ENCODE data around the gene FAR2. TPM values are rescaled to one million over a fixed set of nuclear protein-coding genes. Genes with fewer than 3 reads are reported as not detected.

FAR2 gene
- total RNA-seq, 1 donor, result 22.5 TPM

- no peak overlapping the region for H3K4me3 ChIP-seq (ENCODE audit: low read depth, low read length)
- DNase-seq (ENCODE audit: low read depth), result no peak
- no peak for TF ChIP-seq CTCF (IDR thresholded peaks at IDR 0.05; ENCODE audit: insufficient read depth, low read length)
Measured at GRCh38 chr12:29329411-29329810, 180.3 kb downstream of the FAR2 start.

- no peak for TF ChIP-seq CTCF (IDR thresholded peaks at IDR 0.05; ENCODE audit: insufficient read depth, low read length)
- no peak overlapping the region for H3K4me3 ChIP-seq (ENCODE audit: low read depth, low read length)
- no peak for DNase-seq (ENCODE audit: low read depth)
Measured at GRCh38 chr12:29333178-29333577, 184.1 kb downstream of the FAR2 start.

- TF ChIP-seq CTCF (IDR thresholded peaks at IDR 0.05; ENCODE audit: insufficient read depth, low read length), result no peak
- no peak overlapping the region for H3K4me3 ChIP-seq (ENCODE audit: low read depth, low read length)
- DNase-seq (ENCODE audit: low read depth), result no peak
Measured at GRCh38 chr12:29334937-29335336, 185.9 kb downstream of the FAR2 start.

GRCh38 chr12:29337325-29337724 is 188.2 kb downstream of the FAR2 start:
- no peak for TF ChIP-seq CTCF (IDR thresholded peaks at IDR 0.05; ENCODE audit: insufficient read depth, low read length)
- H3K4me3 ChIP-seq (ENCODE audit: low read depth, low read length), result no peak overlapping the region
- DNase-seq (ENCODE audit: low read depth), result no peak

- DNase-seq (ENCODE audit: low read depth), result no peak
- TF ChIP-seq CTCF (IDR thresholded peaks at IDR 0.05; ENCODE audit: insufficient read depth, low read length), result no peak
Measured at GRCh38 chr12:29343022-29343799, 194.1 kb downstream of the FAR2 start.

GRCh38 chr12:29346769-29347421 is 197.8 kb downstream of the FAR2 start:
- no peak overlapping the region for H3K4me3 ChIP-seq (ENCODE audit: low read depth, low read length)
- TF ChIP-seq CTCF (IDR thresholded peaks at IDR 0.05; ENCODE audit: insufficient read depth, low read length), result no peak
- DNase-seq (ENCODE audit: low read depth), result no peak

More at GRCh38 chr12:29343022-29343799, 194.1 kb downstream of the FAR2 start:
- H3K4me3 ChIP-seq (ENCODE audit: low read depth, low read length), result no peak overlapping the region
